ENCODE measurements around the gene KBTBD12. TPM values are rescaled to one million over a fixed set of nuclear protein-coding genes. Genes with fewer than 3 reads are reported as not detected.
A peak's percentile ranks its signal among the peaks of the same experiment; 100 is the strongest.
"Not testable (repeated sequence)": the region's sequence is repeated elsewhere in the genome, so short reads cannot be mapped to it uniquely, and the experiment has no call there.

The KBTBD12 gene, protein sequence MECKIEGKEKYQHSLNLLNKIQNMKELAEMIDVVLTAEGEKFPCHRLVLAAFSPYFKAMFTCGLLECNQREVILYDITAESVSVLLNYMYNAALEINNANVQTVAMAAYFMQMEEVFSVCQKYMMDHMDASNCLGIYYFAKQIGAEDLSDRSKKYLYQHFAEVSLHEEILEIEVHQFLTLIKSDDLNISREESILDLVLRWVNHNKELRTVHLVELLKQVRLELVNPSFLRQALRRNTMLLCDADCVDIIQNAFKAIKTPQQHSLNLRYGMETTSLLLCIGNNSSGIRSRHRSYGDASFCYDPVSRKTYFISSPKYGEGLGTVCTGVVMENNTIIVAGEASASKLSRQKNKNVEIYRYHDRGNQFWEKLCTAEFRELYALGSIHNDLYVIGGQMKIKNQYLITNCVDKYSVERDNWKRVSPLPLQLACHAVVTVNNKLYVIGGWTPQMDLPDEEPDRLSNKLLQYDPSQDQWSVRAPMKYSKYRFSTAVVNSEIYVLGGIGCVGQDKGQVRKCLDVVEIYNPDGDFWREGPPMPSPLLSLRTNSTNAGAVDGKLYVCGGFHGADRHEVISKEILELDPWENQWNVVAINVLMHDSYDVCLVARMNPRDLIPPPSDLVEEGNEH
- total RNA-seq: under 0.01 TPM in 1 of 2 replicates, not detected in the other

DNA sequence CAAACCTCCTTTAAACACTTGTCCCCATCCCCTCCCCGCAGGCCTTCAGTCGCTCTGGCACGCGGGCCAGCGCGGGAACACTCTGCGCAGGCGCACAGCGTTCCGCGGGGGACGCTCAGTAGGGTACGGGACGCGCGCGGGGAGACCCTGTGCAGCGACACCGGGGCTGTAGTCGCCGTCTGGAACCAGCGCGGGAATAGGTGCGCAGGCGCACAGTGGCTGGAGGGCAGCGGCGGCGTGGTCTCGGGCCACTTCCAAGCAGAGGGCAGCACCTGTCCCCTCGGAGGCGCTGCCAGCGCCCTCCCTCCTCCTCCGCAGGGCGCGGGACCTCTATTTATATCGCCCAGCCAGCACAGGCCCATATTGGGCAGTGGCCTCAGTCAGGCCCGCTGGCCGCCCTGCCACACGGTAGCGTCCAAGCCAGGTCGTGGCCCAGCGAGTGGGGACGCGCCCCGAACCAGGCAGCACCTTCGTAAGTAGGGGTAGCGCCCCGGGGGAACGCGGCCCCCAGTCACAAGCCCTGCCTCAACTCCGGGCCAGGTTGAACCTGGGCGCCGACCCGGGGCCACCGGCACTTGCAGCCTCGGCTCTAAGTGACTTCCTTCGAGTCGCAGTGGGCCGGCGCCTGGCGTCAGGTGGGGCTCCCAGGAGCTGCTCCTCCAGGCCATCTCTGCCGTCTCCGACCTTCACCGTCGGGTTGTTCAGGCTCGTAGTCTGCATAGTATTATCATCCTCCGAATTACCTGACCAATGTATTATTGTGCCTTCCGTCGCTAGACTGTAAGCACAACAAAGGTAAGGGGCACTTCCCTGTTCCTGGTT, at the start of gene KBTBD12:
KBTBD12 (plus strand) TSS at position 118 of the 822 bp plus-strand sequence. CDS start 7,830 bp downstream, outside the sequence.
- DNase-seq: no peak

DNA sequence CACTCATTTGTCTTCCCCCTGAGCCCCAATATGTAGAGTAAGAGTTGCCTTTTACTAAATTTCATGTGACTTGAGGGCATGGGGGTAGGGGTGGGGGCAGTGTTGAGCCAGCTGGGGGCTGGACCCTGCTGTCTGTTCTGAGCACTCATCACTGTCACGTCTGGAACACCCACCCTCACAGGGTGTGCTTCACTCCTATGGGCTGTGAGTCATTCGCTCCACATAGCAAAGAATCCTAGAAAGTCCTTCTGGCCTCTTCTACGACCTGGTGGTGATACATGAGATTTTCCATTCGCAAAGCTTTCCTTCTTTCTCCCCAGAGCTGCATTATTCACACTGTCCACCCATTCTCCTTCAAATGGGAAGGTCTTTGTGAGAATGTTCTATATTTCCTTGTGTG, 49.1 kb upstream of the KBTBD12 start:
- DNase-seq: no peak

DNA sequence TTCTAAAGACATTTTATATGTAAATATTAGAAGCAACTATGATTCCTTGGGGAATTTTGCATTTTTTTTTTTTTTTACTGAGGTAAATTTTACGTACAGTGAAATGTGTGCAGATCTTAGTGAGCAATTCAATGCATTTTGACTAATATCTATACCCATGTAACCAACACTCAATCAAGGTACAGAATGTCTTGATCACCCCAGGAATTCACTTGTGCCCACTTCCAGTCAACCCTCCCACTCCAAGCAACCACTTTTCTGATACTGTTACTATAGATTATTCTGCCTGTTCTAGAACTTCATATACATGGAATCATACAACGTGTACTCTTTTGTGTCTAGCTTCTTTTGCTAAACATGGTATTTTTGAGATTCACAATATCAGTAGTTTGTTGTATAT, 47.6 kb upstream of the KBTBD12 start:
- DNase-seq: no peak

DNA sequence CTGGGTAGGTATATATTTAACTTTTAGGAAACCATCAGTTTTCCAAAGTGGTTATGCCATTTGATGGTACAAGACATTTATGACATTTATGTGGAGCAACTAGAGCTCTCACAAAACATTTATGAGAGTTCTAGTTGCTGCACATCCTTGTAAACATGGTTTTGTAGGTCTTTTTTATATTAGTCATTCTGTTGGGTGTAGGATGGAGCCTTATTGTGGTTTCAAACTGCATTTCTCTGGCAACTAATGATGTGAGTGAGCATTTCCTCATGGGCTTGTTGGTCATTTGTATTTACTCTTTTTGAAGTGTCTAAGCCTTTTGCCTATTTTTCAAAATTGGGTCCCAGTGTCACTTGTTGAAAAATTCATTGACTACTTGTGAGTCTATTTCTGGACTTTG, 47.0 kb upstream of the KBTBD12 start:
- no peak for DNase-seq

DNA sequence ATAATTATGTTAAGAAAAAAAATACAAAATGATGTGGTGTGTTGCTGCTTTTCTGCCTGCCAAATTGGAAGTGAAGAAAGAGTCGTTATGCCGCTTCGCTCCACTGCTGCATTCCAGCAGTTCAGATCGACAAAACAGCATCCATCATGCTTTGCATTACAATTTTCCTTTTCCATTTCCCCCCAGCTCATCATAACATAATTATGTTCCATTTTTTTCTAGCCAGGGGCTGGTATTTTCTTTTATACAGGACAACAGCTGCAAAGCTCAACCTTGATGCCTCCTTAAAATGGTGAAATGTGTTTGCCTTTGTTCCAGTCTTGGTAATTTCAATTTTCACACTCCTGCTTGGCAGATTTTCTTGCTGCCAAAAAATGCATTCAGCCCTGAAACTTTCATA, 44.9 kb upstream of the KBTBD12 start:
- DNase-seq: no peak

DNA sequence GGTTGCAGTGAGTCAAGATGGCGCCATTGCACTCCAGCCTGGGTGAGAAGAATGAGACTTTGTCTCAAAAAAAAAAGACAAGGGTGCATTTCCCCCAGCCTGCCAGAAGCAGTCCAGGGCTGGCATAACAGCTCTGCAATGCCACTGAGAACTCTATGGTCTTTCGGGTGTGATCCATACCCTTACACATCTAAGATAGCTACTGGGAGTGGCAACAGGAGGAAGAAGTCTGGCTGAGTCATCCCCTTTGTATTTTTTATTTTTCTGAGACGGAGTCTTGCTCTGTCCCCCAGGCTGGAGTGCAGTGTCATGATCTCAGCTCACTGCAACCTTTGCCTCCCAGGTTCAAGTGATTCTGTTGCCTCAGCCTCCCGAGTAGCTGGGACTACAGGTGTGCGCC, 40.9 kb upstream of the KBTBD12 start:
- DNase-seq: not testable (repeated sequence)

DNA sequence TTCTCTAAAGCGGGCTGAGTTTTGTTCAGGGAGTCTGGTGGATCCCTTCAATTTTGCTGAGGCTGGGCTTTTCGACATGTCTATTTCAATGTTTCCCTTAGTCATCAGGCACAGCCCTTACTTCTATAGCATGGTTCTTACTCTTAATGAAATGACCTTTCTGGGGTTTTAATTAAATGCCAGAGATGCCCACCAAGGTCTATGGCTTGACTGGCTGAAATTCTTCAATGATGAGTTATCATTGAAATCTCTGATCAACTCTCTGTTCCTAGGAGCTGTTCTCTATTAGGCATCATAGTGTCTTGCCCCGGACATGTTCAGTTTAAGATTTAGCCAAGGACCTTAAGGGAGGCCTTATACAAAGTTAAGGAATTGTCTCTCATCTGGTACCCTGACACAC, 33.4 kb upstream of the KBTBD12 start:
- DNase-seq: no peak

DNA sequence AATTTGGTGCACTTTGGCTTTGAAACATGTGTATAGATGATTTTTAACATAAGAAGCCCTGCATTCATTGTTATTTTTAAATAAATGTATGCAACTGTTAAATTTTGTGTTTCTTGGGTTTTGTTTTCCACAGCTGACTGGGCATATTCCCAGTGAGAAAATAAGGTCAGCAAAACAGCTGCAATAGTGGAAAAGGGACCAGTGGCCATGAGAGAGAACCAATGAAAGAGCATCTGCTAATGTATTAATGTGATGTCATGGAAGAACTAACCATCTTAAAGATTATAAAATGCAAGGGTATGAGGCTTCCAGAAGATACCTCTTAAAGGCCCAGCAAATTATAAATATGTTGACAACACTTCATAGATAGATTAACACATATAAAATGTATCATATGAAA, 31.0 kb upstream of the KBTBD12 start:
- no peak for DNase-seq

DNA sequence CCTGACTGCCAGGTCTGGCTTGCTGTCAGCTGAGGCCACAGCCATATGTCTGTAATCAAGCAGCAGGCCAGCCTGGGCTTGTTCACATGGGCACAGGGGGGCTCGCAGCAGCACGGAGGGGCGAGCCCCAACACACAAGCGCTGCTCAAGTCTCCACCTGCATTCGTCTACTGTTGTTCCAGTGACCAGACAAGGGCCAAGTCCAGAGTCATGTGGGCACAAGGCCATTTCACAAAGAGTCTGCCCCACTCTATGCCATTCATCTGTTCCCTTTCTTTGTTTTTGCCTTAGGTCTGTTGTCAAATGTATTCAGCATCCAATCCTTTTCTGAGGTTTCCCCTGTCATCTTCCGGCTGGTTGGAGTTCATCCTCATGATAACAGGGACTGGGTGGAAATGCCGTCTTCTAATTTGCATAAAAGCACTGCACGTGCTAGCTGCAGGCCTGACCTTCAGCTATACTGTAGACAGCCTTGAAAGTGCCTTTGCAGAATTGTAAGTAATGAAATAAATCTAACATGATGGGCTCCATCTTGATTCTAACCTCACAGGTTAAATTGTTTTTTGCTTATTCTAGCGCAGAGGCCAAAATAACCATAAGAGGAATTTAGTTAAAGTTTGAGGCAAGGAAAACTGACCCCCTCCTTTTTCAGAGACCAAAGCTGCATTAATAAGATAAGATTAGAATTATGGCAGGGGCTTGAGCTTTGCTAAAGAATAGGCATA, 28.6 kb upstream of the KBTBD12 start:
- no peak for DNase-seq

DNA sequence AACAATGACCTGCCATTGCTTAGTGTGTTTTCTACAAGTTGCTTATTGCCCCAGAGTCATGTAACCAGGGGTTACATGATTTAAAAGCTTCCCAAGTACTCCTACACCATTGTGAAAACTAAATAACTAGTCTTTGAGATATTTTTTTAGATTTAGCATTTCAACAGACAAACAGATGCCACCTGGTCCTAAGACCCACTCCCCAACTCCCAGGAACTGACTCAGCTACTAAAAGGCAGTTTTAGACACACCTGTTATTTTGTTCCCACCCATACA, 28.1 kb upstream of the KBTBD12 start:
- no peak for DNase-seq

DNA sequence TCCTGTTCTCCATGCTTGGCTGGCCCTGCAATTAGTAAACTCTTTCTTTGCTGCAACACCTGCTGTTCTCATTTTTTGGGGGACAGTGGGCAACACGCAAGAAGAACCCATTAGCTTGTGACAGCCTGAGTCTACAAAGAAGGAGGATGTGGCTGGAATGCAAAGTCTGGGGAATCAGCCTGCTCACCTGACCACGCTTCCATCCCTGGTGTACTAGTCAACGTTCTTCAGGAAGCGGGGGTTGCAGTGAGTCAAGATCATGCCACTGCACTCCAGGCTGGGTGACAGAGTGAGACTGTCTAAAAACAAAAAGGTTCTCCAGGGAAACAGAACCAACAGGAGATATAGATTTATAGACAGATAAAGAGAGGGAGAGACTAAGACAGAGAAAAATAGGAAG, 27.7 kb upstream of the KBTBD12 start:
- no peak for DNase-seq

DNA sequence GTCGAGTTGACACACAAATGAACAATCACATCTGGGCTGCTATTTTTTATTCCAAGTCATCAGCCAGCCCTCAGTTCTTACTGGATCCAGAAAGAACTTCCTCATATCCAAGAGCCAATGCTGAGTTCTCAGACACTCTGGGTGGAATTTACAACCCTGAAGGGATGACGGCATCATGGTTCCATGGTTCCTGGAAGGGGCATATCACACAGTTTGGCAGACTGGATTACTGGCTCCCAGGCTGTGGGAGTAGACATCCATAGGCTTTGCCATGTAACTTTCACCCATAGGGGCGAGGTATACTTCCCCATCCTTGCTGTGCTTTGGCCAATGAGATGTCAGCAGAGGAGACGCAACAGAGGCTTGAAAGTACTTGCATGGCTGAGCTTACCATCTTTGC, 26.9 kb upstream of the KBTBD12 start:
- DNase-seq: no peak

DNA sequence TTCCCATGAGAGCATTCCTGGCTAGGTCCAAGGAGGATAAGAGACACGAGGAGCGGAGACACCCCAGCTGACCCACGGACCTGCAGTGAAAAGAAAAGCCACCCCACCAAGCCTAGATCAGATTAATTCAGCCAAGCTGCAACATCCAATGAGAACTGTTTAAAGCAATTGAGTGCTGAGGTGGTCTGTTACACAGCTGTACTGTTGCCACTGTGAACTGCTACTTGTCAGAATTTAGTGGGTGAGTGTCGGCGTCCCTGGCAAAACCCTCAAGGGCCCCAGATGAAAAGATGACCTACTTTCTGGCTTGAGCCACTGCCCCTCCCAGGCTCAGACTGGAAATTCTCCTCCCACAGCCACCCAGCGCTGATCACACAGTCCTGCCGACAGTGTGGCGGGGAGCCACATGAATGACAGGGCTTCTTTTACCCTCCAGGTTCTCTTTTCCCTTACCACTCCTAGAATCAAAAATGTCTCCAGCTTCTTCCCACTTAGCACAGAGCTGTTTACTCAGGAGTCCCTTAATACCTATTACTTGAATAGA, 26.4 kb upstream of the KBTBD12 start:
- DNase-seq: no peak

DNA sequence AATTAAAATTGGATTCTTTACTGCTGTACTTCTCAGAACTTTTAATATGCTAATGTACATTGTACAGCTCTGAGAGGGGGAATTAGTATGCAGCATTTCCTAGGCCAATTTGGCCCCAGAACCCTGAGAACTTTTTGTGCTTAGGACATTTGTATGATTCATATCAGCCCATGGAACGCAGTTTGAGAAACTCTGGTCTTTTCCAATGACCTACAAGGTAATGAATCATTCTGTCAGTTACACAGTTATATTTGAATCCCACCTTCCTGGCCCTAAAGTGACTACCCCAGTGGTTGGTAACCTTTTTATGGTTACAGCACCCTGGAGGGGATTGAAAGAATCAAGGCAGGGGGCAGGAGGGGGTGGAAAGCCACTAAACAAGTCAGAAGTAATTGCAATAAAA, 25.6 kb upstream of the KBTBD12 start:
- no peak for DNase-seq

DNA sequence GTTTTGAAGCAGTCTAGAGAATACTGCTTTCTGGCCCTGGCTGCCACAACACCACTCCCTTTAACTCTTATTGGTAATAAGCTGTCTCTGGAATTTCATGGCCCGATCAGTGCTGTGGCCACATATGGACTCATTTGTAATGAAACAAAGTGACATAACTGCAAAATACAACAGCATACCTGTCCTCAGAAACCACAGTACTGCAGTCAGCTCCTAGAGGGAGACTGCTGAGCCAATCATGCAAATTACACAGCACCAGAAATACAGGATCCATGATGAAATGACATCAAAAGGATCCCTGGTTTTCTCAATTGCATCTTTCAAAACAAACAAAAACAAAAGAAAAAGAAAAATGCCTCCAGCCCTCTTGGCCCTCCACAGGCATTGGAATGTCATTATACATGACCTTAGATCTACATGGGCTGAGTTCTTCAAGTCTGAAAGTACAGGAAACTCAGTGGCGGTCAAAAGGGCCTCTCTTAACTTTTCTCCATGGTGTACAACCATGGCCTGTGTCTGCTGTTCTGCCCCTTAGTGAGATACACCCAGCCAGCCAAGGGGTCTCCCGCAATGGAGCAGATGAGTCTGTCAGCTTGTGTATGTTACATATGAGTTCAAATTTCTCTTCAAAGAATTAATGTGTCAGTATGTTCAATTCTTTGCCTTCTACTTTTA, 24.9 kb upstream of the KBTBD12 start:
- no peak for DNase-seq

DNA sequence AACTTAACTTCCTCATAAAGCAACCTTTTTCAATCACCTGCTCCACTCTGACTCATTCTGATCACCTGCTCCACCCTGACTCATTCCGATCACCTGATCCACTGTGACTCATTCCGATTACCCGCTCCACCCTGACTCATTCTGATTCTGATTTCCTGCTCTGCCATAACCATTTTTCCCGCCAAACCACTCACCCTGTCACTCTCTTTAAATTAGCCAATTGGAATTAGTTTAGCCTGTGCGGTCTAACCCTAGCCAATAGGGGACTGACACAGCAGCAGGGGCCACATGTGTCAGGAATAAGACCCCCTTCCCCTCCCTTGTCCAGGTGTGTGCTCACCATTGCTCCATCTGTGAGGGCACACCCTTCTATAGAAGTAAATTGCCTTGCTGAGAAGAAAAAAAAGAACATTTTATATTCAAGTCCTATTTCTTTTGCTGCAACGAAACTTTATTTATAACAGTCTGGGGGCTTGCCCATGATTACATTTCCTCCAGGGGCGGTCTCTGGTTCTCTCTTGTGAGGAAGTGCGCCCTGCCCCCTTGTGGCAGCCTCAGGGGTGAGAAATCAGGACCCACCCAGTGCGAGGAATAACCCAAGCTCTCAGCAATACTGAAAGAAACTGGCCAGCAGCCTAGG, 24.3 kb upstream of the KBTBD12 start:
- peak; percentile 32 for DNase-seq

DNA sequence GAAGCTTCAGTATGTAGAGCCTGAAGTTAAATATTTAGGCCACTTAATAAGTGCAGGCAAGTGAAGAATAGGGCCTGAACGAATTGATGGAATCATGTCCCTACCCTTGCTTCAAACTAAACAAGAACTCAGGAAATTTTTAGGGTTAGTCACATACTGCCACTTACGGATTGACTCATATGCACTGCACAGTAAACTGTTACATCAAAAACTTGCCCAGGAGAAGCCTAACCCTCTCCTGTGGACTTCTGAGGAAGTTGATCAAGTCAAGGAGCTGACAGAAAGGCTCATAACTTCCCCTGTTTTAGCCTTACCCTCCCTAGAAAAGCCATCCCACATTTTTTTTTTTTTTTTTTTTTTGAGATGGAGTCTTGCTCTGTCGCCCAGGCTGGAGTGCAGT, 20.6 kb upstream of the KBTBD12 start:
- DNase-seq: no peak

DNA sequence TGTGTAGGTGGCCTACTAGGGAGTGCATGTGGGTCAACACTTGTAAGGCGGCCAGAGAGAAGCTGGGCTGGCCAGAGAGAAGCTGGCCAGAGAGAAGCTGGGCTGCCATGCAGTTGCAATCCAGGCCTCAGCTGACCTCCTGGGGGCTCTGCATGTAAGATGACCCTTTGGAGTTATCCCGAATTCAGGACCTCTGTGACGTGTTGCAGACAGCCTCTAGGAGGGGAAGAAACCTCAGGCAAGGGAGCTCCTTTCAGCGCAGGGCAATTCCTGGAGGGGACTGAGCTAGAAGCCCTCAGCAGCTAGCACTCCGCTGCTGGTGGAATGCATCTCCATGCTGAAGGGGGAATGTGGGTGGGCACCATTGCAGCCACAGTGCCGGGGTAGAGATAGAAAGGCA, 15.8 kb upstream of the KBTBD12 start:
- DNase-seq: no peak

DNA sequence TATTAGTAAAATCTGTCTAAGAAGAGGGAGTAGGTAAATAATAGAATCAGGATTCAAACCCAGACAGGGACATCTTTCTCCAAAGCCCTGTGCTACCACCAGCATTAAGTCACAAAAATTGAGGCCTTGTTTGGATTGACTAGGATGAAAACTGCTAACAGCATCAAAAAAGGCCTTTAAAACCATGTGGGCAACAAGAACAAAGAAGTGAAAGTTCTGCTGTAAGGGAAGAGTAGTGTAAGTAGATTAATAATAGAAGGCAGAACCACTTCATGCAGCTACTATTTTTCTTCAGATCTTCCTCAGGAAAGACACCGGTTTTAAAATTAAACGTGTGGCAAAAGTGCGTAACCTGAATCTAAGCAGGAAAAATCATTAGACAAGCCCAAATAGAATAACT, 15.3 kb upstream of the KBTBD12 start:
- no peak for DNase-seq

DNA sequence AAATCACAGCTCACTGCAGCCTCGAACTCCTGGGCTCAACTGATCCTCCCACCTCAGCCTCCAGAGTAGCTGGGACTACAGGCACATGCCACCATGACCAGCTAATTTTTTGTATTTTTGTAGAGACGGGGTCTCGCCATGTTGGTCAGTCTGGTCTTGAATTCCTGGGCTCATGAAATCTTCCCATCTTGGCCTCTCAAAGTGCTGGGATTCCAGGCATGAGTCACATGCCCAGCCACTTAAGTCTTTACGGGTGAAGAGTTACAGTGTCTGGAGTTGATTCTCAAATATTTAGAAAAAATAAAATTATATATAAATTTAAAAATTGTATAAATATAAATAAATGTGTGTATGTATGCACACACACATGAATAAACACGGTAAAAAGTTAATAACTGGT, 14.5 kb upstream of the KBTBD12 start:
- DNase-seq: no peak

DNA sequence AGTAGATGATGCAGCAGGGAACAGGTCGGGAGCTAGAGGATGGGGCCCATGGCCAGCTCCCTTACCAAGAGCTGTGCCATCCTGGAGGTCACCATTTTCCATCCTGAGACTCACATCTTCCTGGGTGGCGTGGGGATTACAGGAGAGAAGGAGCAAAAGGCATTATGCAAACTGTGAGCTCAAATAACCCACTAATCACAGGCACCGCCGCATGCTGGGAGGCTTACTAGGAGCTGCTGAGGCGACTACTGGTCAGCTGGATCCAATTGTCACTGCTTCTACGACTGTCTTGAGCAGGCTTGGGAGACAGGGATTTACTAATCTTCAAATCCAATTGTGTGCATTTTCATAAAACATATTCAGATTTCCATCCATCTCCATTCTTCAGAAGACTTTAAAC, 12.5 kb upstream of the KBTBD12 start:
- DNase-seq: no peak

Data from dermis blood vessel endothelial cell (primary cell).